Left cardiac atrium (tissue), 4 donors: Measurements from ENCODE around the gene TNFRSF8. TPM values are rescaled to one million over a fixed set of nuclear protein-coding genes. Genes with fewer than 3 reads are reported as not detected.
"Not testable (repeated sequence)": the region's sequence is repeated elsewhere in the genome, so short reads cannot be mapped to it uniquely, and the experiment has no call there.

Source experiments
- ATAC-seq, 2 donors: fragments of 200-7000 bp; cut with Tn5 transposase; one replicate each; pipeline ENCODE4 v1.9.1; 2020; ENCODE audit warnings: mild to moderate bottlenecking in 2 of 2, moderate library complexity in 2 of 2
- DNase-seq: peaks from one replicate; pipeline ENCODE4 v3.0.0-alpha.2; 2020
- intact Hi-C, 2 donors: fragments of 100-400 bp; cut with DNase I; formaldehyde crosslinking; loops; one replicate each; pipeline versions ENCODE4 v1.14.1 to v1.15.1; 2022 to 2023
- total RNA-seq, 2 donors: library from RNA; stranded (reverse); fragmentation: NEBNext Ultra II Directional; extraction: Animal tissue kit (Norgen Biotek cat#: 25700); gene quantifications; one replicate each; pipeline ENCODE4 v1.2.1, GENCODE V29; 2021
- donor health status: DM: no; HTN: yes; CAD: no.
- donor health status: DM: no; HTN: yes; CAD: no; lungs with severe emphysema.
- donor health status: DM: yes; HTN: yes; CAD: no.
- donor health status: Dilated cardiomyopathy.

Gene TNFRSF8
- total RNA-seq, 2 donors from 2014 or later = 2.2 to 3.3 TPM

DNA sequence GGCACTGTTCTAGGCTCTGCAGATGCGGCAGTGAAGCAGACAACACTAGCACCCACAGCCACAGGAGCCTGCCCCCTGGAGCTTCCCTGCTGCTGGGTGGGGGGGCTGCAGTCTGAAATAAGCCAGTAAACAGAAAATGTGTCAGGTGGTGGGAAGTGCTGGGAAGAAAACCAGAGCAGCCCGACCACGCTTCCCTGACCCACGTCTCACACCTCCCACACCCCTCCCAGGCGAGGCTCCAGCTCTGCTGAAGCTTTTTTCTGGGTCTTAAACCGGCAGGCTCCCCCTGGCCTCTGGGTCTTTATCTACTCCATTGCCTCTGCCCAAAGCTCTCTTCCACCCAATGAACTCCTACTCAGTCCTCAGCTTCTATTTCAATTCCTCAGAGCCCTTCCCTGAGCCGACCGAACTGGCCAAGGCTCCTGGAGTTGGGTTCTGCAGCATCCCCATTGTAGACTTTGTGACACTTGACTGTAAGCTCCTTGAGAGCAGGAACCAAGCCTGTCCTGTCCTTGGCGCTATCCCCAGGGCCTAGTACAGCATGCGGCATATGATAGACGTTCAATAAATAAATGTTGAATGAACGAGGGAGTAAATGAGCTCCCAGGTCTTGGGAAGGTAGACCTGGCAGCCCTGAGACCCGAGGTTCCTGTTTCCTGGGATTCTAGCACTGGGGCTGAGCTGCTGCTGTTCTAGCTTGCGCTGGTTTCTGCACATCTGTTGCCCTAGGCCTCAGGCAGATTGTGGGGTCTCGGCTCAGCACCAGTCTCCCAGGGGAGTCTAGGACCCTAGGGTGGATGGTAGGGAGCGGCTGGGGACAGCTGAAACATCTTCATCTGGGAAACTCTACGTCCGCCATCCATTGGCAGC, 25.4 kb upstream of the TNFRSF8 start:
- intact Hi-C loops = no loop called here
- ATAC-seq = no peak
- no peak for DNase-seq

- no peak for DNase-seq
- intact Hi-C loops = no loop called here
- ATAC-seq = peak in 1 of 2 donors; percentile 71
Measured at GRCh38 chr1:12038356-12039163, 24.5 kb upstream of the TNFRSF8 start.

GRCh38 chr1:12039164-12039525, 24.0 kb upstream of the TNFRSF8 start:
- intact Hi-C loops = no loop called here
- ATAC-seq = peak in 1 of 2 donors; percentile 8
- no peak for DNase-seq

DNA sequence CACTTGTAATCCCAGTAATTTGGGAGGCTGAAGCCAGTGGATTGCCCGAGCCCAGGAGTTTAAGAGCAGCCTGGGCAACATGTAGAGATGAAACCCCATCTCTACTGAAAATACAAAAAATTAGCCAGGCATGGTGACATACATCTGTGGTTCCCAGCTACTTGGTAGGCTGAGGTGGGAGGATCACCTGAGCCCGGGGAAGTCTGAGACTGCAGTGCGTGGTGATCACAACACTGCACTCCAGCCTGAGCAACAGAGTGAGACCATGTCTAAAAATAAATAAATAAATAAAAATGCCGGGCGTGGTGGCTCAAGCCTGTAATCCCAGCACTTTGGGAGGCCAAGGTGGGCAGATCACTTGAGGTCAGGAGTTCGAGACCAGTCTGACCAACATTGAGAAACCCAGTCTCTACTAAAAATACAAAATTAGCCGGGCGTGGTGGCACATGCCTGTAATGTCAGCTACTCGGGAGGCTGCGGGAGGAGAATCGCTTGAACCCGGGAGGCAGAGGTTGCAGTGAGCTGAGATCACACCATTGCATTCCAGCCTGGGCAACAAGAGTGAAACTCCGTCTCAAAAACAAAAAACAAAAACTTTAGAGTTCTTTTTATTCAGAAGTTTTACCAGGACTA, 23.2 kb upstream of the TNFRSF8 start:
- ATAC-seq, DNase-seq, intact Hi-C loops: not testable (repeated sequence)

DNA sequence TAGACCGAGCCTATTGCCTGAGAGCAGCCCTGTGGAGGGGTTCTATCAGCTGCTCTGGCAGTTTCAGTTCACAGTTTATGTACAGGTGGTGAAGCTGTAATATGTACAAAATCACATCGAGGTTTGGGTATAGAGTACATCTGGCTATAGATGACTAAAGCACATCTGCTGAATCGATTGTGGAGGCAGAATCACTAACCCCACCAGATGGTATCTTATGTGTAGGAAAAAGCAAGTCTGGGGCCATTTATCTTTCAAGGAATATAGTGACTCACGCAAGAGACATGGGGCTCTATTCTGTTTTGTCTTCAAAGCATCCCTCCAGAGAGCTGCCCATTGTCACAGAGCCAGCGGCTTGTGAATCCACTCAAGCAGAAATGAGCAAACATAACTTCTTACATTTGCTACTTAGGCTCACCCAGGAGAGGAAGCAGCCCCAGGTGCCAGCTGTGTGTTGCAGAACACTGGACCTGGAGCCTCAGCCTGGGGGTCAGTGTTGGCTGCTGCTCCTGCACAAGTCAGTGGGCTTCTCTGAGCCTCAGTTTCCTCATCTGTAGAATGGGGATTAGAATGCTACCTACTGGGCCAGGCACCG, 22.5 kb upstream of the TNFRSF8 start:
- ATAC-seq (no peak), DNase-seq (no peak)
- intact Hi-C loops = no loop called here

DNA sequence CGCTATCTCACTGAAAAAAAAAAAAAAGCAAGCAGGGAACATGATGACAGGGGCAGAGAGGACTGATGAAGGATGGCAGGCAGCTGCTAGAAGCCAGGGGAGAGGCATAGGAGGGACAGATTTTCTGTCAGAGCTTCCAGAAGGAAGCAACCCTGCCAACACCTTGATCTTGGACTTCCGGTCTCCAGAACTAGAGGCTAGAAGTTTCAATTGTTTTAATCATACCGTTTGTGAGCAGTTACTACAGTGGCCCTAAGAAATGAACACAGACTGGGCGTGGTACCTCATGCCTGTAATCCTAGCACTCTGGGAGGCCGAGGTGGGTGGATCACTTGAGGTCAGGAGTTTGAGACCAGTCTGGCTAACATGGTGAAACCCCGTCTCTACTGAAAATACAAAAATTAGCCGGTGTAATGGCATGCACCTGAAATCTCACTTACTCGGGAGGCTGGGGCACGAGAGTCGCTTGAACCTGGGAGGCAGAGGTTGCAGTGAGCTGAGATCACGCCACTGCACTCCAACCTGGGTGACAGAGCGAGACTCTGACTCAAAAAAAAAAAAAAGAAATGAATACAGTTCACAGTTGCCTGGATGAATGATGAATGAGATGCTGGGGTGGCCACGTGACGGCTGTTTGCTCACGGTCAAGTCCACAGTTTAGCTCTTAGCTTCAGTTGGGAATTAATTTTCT, 18.8 kb upstream of the TNFRSF8 start:
- DNase-seq, ATAC-seq, intact Hi-C loops: not testable (repeated sequence)

DNA sequence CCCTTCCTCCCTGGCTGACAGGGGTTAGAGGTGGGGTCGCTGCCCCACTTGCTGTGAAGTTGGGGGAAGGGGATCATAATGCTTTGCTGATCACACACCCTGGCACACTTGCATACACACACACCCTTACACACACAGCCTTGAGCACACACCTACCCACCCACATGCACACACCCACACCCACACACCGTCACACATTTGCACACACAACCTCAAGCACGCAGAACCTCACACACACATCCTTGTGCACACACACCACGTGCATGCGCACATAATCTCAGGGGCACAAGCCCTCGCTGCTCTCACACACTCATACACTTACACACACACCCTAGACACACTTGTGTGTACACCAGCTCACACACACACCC, 16.4 kb upstream of the TNFRSF8 start:
- DNase-seq (no peak), ATAC-seq (no peak)
- intact Hi-C loops = no loop called here

DNA sequence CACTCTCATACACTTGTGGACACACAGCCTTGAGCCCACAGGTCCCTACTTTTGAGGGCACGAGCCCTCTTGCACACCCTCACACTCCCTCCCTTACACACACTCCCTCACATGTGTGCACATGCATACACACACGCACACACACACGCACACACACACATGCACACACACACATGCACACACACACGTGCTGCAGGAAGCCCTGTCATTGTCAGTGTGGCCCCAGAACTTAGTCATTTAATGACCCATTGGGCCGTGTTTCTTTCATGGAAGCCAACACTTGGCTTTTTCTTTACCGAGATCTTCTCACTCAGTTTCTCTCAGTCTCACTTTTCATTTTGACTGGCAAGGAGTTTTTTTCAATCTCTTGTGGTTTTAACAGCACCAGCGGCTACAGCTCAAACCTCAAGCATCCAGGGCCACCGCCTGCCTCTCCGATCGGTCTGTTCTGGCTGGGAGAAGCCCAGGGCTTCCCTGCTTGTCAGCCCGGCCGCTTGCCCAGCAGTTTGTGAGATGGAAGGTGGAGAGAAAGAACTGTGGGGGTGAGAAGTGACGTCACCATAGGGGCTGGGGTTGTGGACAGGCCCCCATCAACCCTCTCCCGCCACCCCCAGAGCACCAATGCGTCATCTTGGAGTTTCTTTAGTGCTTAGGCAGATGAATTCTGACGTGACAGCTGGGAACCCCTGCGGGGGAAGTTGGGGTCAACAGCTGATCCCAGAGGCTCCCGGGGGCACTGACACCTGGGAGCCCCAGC, 15.8 kb upstream of the TNFRSF8 start:
- ATAC-seq (no peak), DNase-seq (no peak)
- intact Hi-C loops = no loop called here

DNA sequence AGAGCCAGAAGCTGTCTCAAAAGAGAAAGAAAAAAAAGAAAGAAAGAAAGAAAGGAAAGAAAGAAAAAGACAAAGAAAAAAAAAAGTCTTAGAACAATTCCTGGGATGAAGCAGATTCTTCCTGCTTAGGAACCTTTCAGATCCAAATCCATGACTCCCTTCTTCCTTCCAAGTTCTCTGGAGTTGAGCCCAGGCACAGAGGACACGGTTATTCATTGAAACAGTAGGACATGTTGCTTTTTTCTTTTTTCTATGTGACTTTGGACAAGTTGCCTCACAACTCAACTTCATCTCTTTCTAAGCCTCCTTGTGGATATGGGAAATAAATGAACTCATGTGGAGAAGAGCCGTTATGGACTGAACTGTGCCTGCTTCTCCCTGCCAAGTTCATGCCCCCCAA, 14.7 kb upstream of the TNFRSF8 start:
- intact Hi-C loops = no loop called here
- no peak for ATAC-seq

GRCh38 chr1:12049616-12050015, 13.5 kb upstream of the TNFRSF8 start:
- intact Hi-C loops = no loop called here
- DNase-seq = no peak
- no peak for ATAC-seq

More for the DNA sequence above, 14.7 kb upstream of the TNFRSF8 start:
- no peak for DNase-seq

GRCh38 chr1:12051361-12051760, 11.7 kb upstream of the TNFRSF8 start:
- no peak for ATAC-seq
- intact Hi-C loops = no loop called here
- DNase-seq = no peak

DNA sequence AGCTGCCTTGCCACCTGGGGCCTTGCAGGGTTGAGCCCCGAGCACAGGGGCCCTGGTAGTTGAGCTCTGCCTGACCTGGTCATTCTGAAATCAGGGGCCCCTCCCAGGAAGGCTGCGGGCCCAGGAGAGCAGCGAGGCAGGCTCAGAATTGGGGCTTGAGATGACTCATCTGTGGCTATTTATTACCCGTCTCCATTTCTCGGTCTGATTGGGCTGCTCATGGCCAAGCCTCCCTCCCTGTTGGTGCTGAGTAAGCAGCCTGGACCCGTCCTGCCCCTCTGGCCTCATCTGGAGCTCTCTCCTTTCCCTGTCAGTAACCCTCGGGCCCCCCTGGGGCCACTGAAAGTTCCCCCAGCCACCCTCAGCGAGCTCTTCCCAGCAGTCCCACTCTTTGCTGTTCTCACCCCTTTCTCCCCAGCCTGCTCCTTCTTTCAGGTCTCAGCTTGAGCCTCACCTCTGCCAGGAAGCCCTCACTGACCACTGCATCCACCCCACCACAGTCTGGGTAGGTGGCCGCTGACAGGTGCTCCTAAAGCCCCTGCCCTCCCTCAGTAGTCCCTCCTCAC, 11.0 kb upstream of the TNFRSF8 start:
- intact Hi-C loops = no loop called here
- ATAC-seq (peak; percentile 89 to 97), DNase-seq (peak; percentile 69)

GRCh38 chr1:12052997-12053686, 10.0 kb upstream of the TNFRSF8 start:
- peak; percentile 69 to 85 for ATAC-seq
- peak; percentile 65 for DNase-seq
- intact Hi-C loops = no loop called here

DNA sequence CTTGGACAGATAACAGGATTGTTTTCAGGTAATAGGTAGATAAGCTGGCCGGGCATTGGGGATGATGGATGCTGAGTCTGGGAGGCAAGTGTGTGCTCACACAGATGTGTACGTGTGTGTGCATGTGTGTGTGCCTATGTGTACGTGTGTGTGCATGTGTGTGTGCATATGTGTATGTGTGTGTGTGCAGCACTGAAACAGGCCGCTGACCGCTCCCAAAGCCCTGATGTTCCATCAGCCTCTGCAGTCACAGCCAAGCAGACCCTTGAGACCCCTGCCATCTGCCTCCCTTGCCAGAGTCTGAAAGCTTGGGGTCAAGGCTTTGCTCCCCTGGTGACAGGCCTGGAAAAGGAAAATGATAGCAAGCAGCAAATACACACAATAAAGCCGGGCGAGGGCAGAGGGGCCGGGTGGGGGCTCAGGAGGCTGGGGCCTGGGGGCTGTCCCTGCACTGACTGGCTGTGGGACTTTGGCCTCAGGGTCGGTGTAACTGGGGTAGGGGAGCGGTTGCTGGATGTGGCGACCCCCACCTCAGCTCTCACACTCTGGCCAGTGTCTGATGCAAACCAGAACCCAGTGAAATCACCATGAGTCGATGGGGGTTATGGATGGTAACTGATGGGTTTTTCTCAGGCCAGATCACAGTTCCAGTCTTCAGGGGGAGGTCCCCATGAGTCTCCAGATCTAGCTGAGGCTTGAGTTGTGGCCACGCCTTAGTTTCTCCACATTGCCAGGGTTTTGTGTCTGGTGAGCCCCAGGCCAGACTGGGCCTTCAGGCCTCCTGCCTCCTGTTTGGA, 9.2 kb upstream of the TNFRSF8 start:
- DNase-seq = no peak
- intact Hi-C loops = no loop called here
- ATAC-seq = no peak

DNA sequence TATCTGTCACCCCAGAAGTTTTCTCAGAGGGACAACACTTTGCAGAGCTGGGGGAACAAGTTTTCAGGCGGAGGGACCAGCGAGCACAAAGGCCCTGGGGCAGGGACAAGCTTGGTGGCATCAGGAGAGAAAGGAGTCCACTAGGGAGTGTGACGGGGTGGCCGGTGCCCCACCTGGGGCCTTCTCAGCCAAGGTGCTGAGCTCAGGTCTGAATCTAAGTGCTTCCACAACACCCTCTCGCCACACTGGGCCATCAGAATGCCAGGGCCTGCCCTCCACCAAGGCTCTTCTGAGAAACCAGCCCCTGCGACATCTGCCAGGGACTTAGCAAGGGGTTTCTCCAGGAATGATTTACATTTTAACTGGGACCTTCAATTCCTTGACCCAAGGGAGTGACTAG, 7.8 kb upstream of the TNFRSF8 start:
- intact Hi-C loops = no loop called here
- ATAC-seq (no peak), DNase-seq (no peak)

DNA sequence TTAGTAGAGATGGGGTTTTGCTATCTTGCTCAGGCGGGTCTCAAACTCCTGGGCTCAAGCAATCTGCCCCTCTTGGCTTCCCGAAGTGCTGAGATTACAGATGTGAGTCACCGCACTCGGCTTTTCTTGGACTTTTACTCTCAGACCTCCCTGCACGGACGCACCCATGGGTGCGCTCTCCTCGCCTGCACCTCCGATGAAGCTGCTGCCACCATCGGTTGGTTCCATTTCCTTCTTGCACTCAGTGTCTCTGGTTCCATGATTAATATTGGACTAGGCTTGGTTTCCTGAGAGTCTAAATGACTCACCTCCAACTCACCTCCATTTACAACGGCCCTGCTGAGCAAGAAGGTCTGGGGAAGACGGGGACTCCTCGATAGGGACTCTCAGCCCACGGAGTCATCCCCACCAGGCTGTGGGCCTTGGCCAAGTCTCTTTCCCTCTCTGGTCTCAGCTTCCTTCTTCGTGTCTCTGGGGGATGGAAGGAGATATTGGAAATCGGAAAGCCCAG, 6.7 kb upstream of the TNFRSF8 start:
- DNase-seq = no peak
- no peak for ATAC-seq
- intact Hi-C loops = no loop called here
